ENCODE measurements around the gene ASB16.

Gene ASB16

GRCh38 chr17:44211281-44212265 lies 41.1 kb downstream of the ASB16 start:
- DNase-seq, result no peak

DNA sequence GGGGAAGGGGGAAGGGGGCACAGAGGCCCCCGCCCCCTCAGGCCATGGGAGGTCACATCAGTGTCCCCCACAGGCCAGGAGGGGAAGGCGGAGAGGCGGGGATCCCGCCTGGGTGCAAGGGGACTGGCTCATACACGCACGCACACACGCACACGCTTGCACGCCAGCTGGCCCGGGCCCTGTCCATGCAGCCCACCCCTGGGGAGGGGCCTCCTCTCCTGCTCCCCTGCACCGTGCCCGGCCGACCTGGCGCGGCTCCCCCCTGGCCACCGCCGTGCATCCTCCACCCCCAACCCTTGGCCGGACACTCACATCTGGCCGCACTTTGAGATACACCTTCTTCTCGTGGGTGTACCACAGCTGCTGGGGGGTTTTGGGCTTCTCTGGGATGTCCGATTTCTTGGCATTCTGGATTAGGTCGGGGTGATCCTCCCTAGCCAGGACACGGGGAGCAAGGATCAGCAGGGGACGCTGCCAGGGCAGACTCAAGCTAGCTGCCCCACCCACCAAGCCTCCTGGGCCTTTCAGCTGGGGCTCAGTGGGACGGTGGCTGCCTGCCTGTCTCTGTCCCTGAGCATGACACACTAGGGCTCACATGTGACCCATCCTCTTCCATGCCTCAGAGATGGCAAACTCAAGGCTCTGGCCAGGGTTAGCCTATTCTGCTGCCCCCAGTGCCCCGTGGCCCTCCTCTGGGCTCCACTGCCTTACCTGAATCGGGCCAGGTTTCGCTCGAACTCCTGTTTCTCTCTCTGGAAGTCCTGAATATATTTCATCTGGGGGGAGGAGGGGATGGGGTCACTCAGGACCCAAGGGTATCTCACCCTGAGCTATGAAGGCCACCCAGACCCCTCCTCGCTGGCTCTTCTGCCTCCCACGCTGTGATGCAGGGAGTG lies 42.3 kb downstream of the ASB16 start:
- no peak for DNase-seq

GRCh38 chr17:44213403-44214229 lies 43.1 kb downstream of the ASB16 start:
- no peak for DNase-seq

GRCh38 chr17:44214230-44214494 lies 43.7 kb downstream of the ASB16 start:
- no peak for DNase-seq

- no peak for DNase-seq
Observed at GRCh38 chr17:44214896-44215295, 44.4 kb downstream of the ASB16 start.

DNA sequence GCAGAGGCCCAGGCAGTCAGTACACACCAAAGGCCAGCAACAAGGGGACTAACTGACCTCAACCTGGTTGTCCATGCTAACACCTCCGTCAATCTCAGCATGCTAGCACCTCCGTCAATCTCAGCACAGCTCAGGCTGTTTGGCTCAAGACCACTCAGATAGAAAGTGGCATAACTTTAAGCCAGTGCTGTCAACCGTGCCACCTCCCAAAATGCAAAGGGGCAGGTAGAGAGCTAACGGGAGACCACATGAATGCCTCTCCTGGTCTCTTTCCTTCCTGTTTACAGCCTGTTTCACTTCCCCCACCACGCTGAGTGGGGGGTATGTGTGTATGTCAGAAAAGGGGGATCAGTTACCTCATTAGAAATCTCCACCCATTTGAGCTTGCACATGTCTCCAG lies 45.7 kb downstream of the ASB16 start:
- DNase-seq, result no peak

GRCh38 chr17:44216694-44217093 lies 46.2 kb downstream of the ASB16 start:
- no peak for DNase-seq

DNA sequence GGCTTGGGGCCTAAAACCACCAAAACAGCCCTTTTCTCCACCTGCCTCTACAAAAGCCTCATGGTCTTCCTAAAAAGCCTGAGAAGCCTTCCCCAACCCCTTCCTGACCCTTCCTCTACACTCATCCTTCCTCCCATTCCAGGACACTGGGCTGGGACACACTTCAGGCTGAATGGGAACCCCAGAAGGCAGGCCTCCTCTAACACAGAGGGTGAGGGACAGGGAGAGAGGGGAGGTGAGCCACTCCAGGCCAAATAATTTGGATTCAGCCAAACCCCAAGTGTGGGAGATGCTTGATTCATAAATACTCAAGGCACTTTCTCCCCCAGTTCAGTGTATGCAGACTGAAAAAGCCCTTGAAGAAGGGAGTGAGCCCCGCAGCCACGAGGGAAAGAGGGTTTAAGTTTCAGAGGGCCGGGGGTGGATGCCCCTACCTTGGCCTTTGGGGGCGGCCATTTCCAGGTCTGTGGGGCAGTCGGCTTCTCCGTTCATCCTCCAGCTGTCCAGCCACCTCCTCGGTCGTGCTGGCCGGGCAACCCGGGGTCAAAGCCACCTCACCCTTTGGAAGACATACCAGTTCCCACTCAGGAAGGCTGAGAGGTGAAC lies 47.3 kb downstream of the ASB16 start:
- peak; percentile 62 for DNase-seq

DNA sequence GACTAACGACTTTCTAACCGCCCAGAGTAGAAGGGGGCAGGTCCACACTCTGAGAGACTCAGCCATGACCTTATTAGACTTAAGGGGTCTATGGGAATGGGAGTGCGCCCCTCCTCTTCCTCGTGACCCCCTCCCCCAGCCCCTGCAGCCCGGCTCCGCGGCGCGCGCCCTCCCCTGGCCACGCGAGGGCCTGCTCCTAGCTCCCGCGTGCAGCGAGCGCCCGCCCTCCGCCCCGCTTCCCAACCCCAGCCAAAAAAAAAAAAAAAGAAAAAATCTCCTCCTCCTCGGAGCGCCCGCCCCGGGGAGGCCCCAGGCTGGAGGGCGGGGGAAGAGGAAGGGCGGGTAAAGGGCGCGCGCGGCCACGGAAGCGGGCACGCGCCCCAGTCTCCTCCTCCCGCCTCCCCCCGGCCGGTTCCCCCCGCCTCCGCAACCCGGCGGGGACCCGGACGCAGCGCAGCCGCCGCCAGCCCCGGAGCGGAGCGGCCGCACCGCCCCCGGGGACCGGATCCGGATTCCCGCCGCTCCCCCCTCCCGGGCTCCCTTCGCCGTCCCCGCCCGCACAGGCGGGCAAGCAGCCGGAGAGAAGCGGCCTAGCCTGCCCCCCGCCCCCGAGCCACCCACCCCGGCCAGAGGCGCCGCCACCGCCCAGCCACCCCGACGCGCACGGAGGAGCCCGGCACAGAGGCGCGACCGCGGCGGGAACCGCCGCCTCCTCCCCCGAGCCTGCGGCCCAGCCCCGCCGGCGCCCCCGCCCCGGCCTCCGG lies 48.0 kb downstream of the ASB16 start:
- peak; percentile 97 for DNase-seq

DNA sequence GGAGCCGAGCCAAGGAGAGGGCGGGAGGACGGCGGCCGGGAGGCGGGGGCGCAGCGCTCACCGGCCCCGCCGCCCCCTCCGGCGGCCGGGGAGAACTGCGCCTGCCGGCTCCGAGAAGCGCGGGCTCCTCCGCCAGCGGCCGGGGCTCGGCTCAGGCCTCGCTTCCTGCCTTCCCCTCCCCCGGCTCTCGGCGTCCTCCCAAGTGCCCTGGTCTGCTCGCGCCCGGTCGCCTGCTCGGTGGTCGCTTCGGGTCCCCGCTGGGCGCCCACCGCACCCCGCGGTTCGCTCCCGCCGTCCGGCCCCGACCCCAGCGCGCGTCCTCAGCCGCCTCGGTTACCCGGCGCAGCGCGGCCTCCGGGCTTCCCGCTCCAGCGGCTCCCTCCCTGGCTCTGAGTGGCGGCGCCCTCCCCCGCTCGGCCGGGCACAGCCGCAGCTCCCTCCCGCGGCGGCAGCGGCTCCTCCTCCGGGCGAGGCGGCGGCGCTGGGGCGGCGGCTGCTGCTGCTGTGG lies 48.7 kb downstream of the ASB16 start:
- peak; percentile 76 for DNase-seq

DNA sequence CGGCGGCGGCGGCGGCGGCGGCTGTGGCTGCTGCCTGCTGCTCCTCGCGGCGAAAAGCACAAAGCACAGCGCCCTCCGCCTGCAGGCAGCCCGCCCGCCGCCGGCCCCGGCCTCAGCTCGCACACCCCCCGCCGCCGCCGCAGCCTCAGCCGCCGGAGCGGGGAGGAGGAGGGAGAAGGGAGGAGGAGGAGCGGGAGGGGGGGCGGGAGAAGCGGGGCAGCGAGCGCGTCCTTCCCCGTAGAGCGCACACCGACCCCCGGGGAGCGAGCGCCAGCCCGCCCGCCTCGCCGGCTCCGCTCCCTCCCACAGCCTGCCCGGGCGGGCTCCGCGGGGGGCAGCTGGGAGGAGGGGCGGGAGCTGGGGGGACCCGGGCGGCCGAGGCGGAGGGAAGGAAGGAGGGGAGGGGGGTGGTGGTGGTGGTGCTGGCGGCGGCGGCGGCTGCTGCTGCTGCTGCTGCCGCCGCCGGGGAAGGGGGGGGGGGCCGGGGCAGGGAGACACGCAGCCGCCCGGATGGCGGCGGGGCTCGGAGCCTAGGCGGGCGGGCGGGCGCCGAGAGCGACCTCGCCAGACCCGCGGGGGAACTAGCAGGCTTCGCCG lies 49.2 kb downstream of the ASB16 start, which contains the start of gene UBTF:
TSS of gene UBTF (minus strand) at position 60 of the 597 bp plus-strand sequence. CDS start 1,446 bp downstream, outside the sequence.
- peak; percentile 87 for DNase-seq

- peak; percentile 75 for DNase-seq
Observed at GRCh38 chr17:44220213-44221083, 49.9 kb downstream of the ASB16 start.

- peak; percentile 93 for DNase-seq
Observed at GRCh38 chr17:44221084-44221861, 50.8 kb downstream of the ASB16 start.

DNA sequence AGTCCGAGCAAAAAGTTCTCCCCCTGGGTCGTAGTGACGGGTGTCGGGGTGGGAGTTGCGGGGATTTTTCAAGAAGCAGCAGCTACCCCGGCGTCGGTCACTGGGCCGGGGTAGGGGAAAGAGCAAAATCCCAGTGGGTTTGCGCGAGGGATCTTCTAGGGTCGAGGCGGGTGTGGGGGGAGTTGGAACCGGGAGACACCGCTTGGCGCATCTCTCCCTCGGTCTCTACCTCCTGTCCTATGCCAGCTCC lies 51.3 kb downstream of the ASB16 start:
- DNase-seq, result no peak

DNA sequence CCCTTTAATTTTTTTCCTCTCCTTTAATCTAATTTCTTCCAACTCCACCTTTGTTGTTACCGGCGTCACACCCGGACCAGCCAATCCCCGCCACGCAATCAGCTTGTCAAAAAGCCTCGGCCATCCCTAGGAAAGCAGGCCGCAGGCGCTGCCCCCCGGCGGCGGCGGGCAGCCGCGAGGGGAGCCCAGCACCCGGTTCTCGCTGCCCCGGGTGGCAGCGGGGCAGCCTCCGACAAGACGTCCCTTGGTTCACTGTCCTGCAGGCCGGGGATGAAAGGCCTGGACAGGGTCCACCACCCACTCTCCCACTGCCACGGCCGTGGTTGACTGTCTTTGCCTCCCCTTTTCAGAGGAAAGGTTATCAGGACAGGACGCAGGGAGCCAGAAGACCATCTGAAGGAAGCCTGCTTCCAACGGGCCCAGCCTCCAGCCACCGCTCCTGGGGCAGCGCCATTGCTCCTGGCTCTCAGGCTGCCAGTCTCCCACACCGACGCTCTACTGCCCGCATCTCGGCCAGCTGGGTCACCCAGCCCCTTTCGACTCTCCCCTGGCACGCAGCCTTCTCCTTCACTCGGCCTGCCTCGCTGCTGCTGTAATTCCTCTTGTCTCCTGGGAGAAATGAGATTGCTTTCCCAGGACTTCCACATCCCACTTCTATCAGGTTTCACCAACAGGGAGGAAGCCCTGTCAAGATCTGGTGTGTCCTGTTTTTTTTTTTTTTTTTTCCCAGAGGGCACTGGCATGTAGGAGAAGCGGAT lies 51.8 kb downstream of the ASB16 start:
- DNase-seq, result peak; percentile 95

DNA sequence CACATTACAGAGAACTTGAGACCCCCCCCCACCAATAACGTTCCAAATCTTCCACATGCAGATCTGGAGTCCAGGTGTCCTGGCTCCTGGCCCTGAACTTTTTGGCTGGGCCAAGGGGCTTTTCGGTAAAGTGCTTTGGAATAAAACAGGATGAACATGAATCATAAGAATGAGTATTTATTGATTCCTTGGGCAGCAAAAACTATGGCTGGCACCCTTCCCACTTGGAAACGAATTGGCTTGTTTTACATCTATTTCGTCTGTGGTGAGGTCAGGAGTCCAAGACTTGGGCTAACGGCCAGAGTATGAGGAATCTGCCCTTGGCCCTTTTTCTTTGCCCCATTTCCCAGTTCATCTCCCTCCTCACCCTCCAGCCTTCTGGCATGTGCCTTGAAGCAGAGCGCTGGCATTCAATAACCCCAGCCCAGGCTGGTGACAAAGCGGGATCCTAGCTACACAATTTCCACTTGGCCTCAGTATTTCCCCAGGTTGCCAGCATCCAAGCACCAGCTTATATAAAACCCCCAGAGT lies 53.1 kb downstream of the ASB16 start:
- no peak for DNase-seq
